GM23338 (cell line): ENCODE results near the gene RXFP1.

ENCODE experiments used
- CREB1 ChIP-seq: fragments of 250-450 bp; sonication (Bioruptor Pico); IDR thresholded peaks from 2 replicates; pipeline ENCODE4 v1.5.0; 2020; ENCODE audit warnings: low read depth, mild to moderate bottlenecking, moderate library complexity
- EZH2 ChIP-seq: fragments of 200-600 bp; sonication (generic); IDR thresholded peaks from one replicate; pipeline ENCODE4 v1.8.0; 2017; ENCODE audit warnings: antibody characterized with exemption, mild to moderate bottlenecking, low read depth; ENCODE audit not compliant: unreplicated experiment
- EZH2phosphoT487 ChIP-seq: fragments of 200-600 bp; sonication (generic); IDR thresholded peaks from one replicate; pipeline ENCODE4 v1.8.1; 2018; ENCODE audit warnings: antibody characterized with exemption; ENCODE audit not compliant: unreplicated experiment
- JUNB ChIP-seq: IDR thresholded peaks from one replicate; pipeline ENCODE4 v1.6.1; 2016; ENCODE audit warnings: antibody characterized with exemption; ENCODE audit not compliant: unreplicated experiment
- NANOG ChIP-seq: IDR thresholded peaks from 2 replicates; pipeline ENCODE4 v1.6.1; 2016; ENCODE audit warnings: antibody characterized with exemption, borderline replicate concordance
- POLR2AphosphoS5 ChIP-seq: IDR thresholded peaks from 2 replicates; pipeline ENCODE4 v1.6.1; 2016; ENCODE audit warnings: antibody characterized with exemption, low read depth
- REST ChIP-seq: IDR thresholded peaks from one replicate; pipeline ENCODE4 v1.6.1; 2018; ENCODE audit warnings: antibody characterized with exemption; ENCODE audit not compliant: unreplicated experiment
- STAT1 ChIP-seq: IDR thresholded peaks from one replicate; pipeline ENCODE4 v1.6.1; 2016; ENCODE audit warnings: antibody characterized with exemption; ENCODE audit not compliant: unreplicated experiment
- ZNF114 ChIP-seq: fragments of 250-450 bp; sonication (Bioruptor Pico); IDR thresholded peaks from 2 replicates; pipeline ENCODE4 v1.5.0; 2020; ENCODE audit warnings: mild to moderate bottlenecking, moderate library complexity
- ZNF331 ChIP-seq: fragments of 250-450 bp; sonication (Bioruptor Pico); IDR thresholded peaks from 2 replicates; pipeline ENCODE4 v1.5.0; 2020; ENCODE audit warnings: low read depth, mild to moderate bottlenecking, moderate library complexity
- TF ChIP-seq, protein P1 (sequence below), 2 experiments: fragments of 200-600 bp in 1 of 2; sonication (generic) in 1 of 2; conservative IDR thresholded peaks; 2 replicates each; pipeline versions ENCODE4 v1.5.1 to v1.6.1; 2016 to 2017; ENCODE audit warnings: antibody characterized with exemption in 2 of 2, low read depth in 2 of 2, mild to moderate bottlenecking in 2 of 2, moderate library complexity in 1 of 2
- TF ChIP-seq, protein P2 (sequence below): IDR thresholded peaks from 2 replicates; pipeline ENCODE4 v1.6.1; 2016; ENCODE audit warnings: antibody characterized with exemption

DNA sequence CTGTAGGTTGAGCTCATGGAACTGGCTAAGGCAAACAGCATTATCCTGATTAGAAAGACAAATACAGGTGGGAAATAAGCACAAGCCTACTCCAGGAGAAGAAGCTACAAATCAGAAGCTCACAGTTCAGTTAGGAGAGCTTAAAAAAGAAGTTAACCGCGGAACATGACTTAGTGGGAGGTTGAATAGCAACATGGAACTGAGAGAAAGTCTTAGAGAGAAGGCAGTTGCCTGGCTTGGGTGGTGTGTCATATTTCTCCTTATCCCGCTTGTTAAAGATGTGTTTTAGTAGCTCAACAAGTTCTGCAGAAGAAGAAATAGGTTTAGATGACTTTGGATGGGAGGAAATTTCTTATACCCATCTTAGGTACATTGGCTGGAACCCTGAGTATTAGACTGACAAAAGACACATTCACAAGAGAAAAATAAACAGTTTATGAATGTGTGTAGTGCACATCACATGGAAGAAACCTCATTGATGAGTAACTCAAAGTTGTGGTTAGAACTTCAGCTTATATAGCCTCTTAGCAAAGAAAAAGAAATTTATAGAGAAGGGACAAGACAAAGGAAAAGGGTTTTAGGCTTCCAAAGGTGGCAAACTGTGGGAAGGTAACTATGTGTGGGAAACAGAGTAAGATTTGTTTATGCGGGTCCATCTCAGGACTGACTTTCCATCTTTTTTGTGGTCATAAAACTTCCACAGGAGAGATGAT is 37.4 kb upstream of the RXFP1 start:
- no peak for TF ChIP-seq EZH2
- TF ChIP-seq, protein P1, sequence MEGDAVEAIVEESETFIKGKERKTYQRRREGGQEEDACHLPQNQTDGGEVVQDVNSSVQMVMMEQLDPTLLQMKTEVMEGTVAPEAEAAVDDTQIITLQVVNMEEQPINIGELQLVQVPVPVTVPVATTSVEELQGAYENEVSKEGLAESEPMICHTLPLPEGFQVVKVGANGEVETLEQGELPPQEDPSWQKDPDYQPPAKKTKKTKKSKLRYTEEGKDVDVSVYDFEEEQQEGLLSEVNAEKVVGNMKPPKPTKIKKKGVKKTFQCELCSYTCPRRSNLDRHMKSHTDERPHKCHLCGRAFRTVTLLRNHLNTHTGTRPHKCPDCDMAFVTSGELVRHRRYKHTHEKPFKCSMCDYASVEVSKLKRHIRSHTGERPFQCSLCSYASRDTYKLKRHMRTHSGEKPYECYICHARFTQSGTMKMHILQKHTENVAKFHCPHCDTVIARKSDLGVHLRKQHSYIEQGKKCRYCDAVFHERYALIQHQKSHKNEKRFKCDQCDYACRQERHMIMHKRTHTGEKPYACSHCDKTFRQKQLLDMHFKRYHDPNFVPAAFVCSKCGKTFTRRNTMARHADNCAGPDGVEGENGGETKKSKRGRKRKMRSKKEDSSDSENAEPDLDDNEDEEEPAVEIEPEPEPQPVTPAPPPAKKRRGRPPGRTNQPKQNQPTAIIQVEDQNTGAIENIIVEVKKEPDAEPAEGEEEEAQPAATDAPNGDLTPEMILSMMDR (conservative IDR thresholded peaks at IDR 0.05; ENCODE audit: low read depth in 2 of 2): no peak
- TF ChIP-seq POLR2AphosphoS5: no peak
- no peak for TF ChIP-seq EZH2phosphoT487
- no peak for TF ChIP-seq CREB1 (CRISPR knock-in tag)
- no peak for TF ChIP-seq REST
- TF ChIP-seq, protein P2, sequence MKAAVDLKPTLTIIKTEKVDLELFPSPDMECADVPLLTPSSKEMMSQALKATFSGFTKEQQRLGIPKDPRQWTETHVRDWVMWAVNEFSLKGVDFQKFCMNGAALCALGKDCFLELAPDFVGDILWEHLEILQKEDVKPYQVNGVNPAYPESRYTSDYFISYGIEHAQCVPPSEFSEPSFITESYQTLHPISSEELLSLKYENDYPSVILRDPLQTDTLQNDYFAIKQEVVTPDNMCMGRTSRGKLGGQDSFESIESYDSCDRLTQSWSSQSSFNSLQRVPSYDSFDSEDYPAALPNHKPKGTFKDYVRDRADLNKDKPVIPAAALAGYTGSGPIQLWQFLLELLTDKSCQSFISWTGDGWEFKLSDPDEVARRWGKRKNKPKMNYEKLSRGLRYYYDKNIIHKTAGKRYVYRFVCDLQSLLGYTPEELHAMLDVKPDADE: no peak
- no peak for TF ChIP-seq ZNF114 (CRISPR knock-in tag)
- TF ChIP-seq NANOG: no peak
- TF ChIP-seq JUNB: no peak
- TF ChIP-seq STAT1: no peak
- no peak for TF ChIP-seq ZNF331 (CRISPR knock-in tag)
